HepG2 (cell line): ENCODE data around the gene OR2T10.

Source experiments
- NFAT5 ChIP-seq: sonication (generic); formaldehyde crosslinking; IDR thresholded peaks from 2 replicates; pipeline ENCODE4 v1.4.0; 2020; ENCODE audit warnings: missing genetic modification reagents
- SMAD1 ChIP-seq: sonication (generic); formaldehyde crosslinking; IDR thresholded peaks from 2 replicates; pipeline ENCODE4 v1.4.0; 2020; ENCODE audit warnings: missing genetic modification reagents, low read depth, mild to moderate bottlenecking, borderline replicate concordance
- ZNF207 ChIP-seq: fragments of 450-650 bp; IDR thresholded peaks from 2 replicates; pipeline ENCODE4 v1.6.1; 2016; ENCODE audit warnings: antibody characterized with exemption, borderline replicate concordance
- ZNF407 ChIP-seq: sonication (generic); formaldehyde crosslinking; IDR thresholded peaks from one replicate; pipeline ENCODE4 v1.5.1; 2020; ENCODE audit warnings: mild to moderate bottlenecking, missing genetic modification reagents; ENCODE audit errors: not compliant biosample characterization
- ZNF501 ChIP-seq: sonication (generic); formaldehyde crosslinking; IDR thresholded peaks from 2 replicates; pipeline ENCODE4 v1.5.1; 2020; ENCODE audit warnings: mild to moderate bottlenecking, moderate library complexity, missing genetic modification reagents
- ZNF547 ChIP-seq: sonication (generic); formaldehyde crosslinking; IDR thresholded peaks from 2 replicates; pipeline ENCODE4 v1.5.1; 2020; ENCODE audit warnings: mild to moderate bottlenecking, missing genetic modification reagents
- TF ChIP-seq, protein P1 (sequence below): sonication (generic); formaldehyde crosslinking; IDR thresholded peaks from 2 replicates; pipeline ENCODE4 v1.5.0; 2020; ENCODE audit warnings: mild to moderate bottlenecking, missing genetic modification reagents, moderate library complexity

- TF ChIP-seq NFAT5 = no peak
- TF ChIP-seq ZNF501 (CRISPR knock-in tag) = no peak
- TF ChIP-seq SMAD1 (CRISPR knock-in tag) = no peak
- TF ChIP-seq ZNF407 (CRISPR knock-in tag) = no peak
- no peak for TF ChIP-seq ZNF207
- no peak for TF ChIP-seq ZNF547
- TF ChIP-seq, protein P1, sequence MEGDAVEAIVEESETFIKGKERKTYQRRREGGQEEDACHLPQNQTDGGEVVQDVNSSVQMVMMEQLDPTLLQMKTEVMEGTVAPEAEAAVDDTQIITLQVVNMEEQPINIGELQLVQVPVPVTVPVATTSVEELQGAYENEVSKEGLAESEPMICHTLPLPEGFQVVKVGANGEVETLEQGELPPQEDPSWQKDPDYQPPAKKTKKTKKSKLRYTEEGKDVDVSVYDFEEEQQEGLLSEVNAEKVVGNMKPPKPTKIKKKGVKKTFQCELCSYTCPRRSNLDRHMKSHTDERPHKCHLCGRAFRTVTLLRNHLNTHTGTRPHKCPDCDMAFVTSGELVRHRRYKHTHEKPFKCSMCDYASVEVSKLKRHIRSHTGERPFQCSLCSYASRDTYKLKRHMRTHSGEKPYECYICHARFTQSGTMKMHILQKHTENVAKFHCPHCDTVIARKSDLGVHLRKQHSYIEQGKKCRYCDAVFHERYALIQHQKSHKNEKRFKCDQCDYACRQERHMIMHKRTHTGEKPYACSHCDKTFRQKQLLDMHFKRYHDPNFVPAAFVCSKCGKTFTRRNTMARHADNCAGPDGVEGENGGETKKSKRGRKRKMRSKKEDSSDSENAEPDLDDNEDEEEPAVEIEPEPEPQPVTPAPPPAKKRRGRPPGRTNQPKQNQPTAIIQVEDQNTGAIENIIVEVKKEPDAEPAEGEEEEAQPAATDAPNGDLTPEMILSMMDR (CRISPR knock-in tag) = no peak
Observed at GRCh38 chr1:248627971-248628844, 30.7 kb upstream of the OR2T10 start.
